Endometrium (tissue), 2 donors: ENCODE data around the gene MAX.

Source experiments
- FAIRE-seq: peaks from 2 replicates; lab custom pipeline; 2012; peaks lifted over from hg19 to GRCh38; lab: Jason Lieb, UNC
- donor health status: control.
- donor health status: control.

MAX gene

GRCh38 chr14:65072937-65073336, 29.4 kb downstream of the MAX start:
- no peak for FAIRE-seq

DNA sequence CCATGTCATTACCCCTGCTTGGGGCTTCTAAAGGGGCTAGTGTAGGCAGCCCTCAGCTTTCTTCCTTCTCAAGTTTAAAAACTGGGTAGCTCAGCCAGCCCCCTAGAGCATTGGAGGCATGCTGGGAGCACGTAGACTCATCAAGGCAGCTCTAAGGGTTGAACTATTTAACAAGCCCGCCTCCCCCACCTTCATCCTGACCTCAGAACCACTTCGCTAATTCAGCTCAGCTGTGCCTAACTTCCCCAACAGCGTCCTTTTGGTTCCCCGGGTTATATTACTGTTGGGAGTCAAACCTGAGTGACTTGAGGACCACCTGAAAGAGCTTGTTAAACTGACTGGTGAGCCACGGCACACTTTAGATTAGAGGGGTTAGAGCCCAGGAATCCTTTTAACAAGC, 30.1 kb downstream of the MAX start:
- no peak for FAIRE-seq

DNA sequence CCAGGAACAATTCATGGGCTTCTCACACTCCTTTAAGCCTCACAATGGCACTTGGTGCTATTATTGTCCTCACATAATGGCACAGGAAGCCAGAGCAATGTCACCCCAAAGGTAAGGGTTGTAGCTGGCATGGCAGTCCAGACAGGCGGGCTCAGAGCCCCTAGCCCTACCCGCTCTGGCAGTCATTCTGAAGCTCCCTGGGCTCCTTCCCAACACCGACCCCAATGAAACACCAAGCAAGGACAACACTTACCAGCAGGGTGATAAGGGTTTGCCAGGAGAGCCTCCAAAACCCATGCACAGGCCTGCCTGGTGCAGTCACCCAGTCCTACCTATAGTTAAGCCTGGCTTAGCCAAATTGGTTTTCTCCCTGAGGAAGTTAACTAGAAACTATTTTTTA, 30.8 kb downstream of the MAX start:
- no peak for FAIRE-seq

GRCh38 chr14:65070471-65070976, 31.8 kb downstream of the MAX start:
- no peak for FAIRE-seq

GRCh38 chr14:65069874-65070413, 32.4 kb downstream of the MAX start:
- no peak for FAIRE-seq

GRCh38 chr14:65065719-65066118, 36.6 kb downstream of the MAX start:
- FAIRE-seq: no peak

- no peak for FAIRE-seq
Observed at GRCh38 chr14:65062096-65063075, 39.9 kb downstream of the MAX start.

DNA sequence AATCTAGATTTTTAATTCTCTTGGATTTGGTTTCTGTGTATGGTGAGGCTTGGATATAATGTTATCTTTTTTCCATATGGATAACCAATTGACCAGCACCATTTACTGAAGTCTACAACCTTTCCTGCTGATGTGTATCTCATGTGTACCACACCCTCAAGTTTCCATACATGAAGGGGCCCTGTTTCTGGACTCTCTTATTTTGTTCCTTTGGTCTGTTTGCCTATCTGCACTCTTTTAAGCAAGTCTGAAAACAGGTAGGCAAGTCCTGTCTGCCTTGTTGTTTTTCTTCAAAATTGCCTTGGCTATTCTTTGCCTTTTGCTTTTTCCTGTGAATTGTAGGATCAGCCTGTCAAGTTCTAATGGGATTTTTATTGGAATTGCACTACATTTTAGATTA, 44.6 kb downstream of the MAX start:
- no peak for FAIRE-seq

- FAIRE-seq: no peak
Observed at GRCh38 chr14:65054471-65055085, 47.7 kb downstream of the MAX start.

- FAIRE-seq: no peak
Observed at GRCh38 chr14:65053466-65053865, 48.9 kb downstream of the MAX start.

DNA sequence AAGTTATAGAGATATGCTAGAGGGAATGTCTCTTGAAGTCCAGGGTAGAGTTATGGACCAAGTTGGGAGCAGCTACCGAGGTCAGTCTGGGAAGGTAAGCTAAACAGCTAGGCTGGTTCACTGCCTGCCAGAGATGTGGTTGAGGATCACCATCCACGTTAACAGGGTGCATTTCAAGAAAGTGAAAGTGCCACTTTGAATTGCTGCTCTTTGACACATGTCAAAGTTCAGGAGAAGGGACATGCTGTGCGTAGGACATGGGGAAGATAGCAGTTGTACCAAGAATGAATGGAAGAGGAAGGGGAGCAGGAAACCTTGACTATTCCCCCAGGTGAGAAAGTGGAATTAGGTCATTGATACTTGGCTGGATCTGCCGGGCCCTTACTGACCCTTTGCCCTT, 49.5 kb downstream of the MAX start:
- no peak for FAIRE-seq

DNA sequence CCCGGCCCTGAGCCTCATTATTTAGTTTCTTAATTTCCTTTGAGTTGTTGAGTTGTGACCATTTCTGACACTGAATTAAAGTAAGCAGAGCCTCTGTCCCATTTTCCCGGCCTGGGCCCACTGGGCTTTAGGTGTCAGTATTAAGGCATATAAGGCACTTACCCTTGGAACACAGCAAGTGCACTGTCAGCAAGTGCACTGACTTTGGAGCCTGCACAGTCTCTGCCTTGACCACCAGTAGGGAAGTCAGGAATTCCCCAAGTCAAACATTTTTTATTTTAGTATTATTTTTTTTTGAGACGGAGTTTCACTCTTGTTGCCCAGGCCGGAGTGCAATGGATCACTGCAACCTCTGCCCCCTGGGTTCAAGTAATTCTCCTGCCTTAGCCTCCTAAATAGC, 56.6 kb downstream of the MAX start:
- no peak for FAIRE-seq

DNA sequence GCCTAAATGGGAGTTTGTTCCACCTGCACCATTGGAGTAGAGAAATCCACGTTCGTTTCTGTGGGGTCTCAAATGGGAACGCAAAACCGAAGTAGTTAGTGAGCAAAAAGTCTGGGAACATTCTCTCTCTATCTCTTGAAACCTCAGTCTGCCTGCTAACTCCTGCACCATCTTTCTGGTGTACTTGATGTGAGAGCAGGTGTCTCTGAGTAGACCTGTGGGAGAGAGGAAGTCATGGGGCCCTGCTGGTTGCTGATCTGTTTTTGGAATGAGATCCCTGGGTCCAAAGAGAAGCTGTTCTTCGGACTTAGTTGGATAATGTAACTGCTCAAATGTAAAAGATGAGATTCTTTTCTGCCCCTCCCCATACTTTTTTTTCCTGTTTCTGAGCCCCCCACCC, 57.3 kb downstream of the MAX start:
- no peak for FAIRE-seq

DNA sequence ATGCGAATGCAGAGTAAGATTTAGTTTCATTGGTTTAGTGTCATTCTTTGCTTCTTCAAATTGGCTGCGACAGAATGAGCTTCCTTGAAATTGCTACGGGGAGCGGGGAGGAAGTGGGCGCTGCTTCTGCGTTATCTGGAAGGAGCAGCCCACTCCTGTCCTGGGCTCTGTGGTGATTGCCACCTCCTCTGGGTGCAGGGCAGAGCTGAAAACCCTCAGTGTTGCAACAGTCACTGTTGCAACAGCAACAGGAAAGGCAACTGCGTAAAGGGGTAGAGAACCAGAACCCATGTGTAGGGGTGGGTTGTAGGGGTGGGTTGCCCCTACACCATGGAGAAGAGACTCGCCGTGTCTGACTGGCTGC, 57.7 kb downstream of the MAX start:
- no peak for FAIRE-seq

GRCh38 chr14:65043893-65044595, 58.3 kb downstream of the MAX start:
- no peak for FAIRE-seq

DNA sequence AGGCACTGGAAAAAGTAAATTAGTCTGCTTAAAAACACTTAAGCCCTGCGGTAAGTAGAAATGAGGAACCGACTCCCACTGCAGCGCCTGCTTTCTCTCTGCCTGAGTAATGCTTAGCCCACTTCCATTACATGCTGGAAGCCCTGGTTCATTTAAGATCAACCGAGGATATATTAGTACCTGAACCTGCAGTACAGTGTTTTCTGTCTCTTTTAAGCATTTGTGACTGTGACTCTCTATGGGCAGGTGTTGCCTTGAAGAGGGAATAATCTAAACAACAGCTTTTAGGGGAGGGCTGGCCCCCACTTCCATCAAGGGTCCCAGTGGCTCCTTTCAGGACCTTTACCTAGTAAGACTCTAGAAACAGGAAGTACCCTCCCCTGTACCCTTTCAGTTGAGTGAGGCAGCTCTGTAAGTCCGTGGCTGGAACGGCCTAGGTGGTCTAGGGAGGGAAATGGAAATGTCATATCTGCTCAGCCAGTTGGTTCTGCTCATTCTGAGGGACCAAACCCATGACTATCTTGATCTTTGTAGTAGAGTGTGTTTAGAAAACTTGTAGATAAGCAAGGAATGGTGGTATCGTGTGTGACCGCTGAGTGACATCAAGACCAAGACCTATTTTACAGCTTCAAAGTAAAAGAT, 59.5 kb downstream of the MAX start:
- FAIRE-seq: no peak

DNA sequence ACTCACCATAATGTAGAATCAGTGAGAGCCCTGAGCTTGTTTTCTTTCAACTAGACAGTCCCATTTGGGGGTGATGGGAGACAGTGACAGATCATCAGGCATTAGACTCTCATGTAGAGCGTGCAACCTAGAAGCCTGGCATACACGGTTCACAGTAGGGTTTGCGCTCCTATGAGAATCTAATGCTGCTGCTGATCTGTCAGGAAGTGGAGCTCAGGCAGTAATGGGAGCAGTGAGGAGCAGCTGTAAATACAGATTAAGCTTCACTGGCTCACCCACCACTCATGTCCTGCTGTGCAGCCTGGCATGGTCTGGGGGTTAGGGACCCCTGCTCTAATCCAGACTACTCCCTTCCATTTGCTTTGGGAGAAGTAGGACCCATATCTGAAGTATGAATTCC, 60.0 kb downstream of the MAX start:
- no peak for FAIRE-seq

GRCh38 chr14:65041434-65041915, 60.8 kb downstream of the MAX start:
- FAIRE-seq: no peak

GRCh38 chr14:65040666-65041433, 61.5 kb downstream of the MAX start:
- no peak for FAIRE-seq

- no peak for FAIRE-seq
Observed at GRCh38 chr14:65038966-65039365, 63.4 kb downstream of the MAX start.

GRCh38 chr14:65035049-65035448, 67.3 kb downstream of the MAX start:
- no peak for FAIRE-seq
